ENCODE measurements around the gene NDUFA7.

The NDUFA7 gene

GRCh38 chr19:8307965-8308866 lies 13.0 kb downstream of the NDUFA7 start, which contains the start of gene CD320:
TSS of gene CD320 (minus strand) at chr19:8308358. CDS start at chr19:8308290, 68 bp downstream.
- no peaks in the 10 kb centered on the region; the same call in 1 of the 2 replicates for H3K36me3 ChIP-seq (ENCODE audit: insufficient read depth, low read length)
- TF ChIP-seq CTCF (conservative IDR thresholded peaks at IDR 0.05; ENCODE audit: low read length) = no peak
- no peak for TF ChIP-seq EZH2phosphoT487 (IDR thresholded peaks at IDR 0.05; ENCODE audit: borderline replicate concordance)
- peaks cover 51% of the 10 kb centered on the region for H3K79me2 ChIP-seq (ENCODE audit: insufficient read depth, low read length)

GRCh38 chr19:8307400-8307964 lies 13.7 kb downstream of the NDUFA7 start:
- no peaks in the 10 kb centered on the region for H3F3A ChIP-seq (ENCODE audit: low read depth)

More at GRCh38 chr19:8307965-8308866, 13.0 kb downstream of the NDUFA7 start, which contains the start of gene CD320:
- Histone ChIP-seq H3K9me2 (replicated peaks; ENCODE audit: low read depth, low read length) (no peaks in the 10 kb centered on the region), H3K9ac (ENCODE audit: low read depth, low read length, poor library complexity, severe bottlenecking) (peak within 1 kb of the TSS; percentile 83), H4K20me1 (ENCODE audit: insufficient read depth, low read length, poor library complexity, severe bottlenecking) (peaks cover 8% of the 10 kb centered on the region), H2AFZ (ENCODE audit: low read length) (peak within 1 kb of the TSS; percentile 83), H3F3A (ENCODE audit: low read depth) (no peaks in the 10 kb centered on the region), H3K27me3 (ENCODE audit: insufficient read depth, low read length, poor library complexity, severe bottlenecking) (no peaks in the 10 kb centered on the region), H3K9me3 (ENCODE audit: insufficient read depth, low read depth, low read length) (no peaks in the 10 kb centered on the region), H3K4me3 (ENCODE audit: low read length, poor library complexity, severe bottlenecking) (peak within 1 kb of the TSS; percentile 92), H3K4me1 (ENCODE audit: insufficient read depth, low read length, poor library complexity, severe bottlenecking) (peaks cover 20% of the 10 kb centered on the region), H3K4me2 (ENCODE audit: low read depth, low read length, poor library complexity, severe bottlenecking) (peak within 1 kb of the TSS; percentile 87)

More at GRCh38 chr19:8307400-8307964, 13.7 kb downstream of the NDUFA7 start:
- H3K27me3 ChIP-seq (ENCODE audit: insufficient read depth, low read length, poor library complexity, severe bottlenecking) = no peaks in the 10 kb centered on the region
- H3K4me3 ChIP-seq (ENCODE audit: low read length, poor library complexity, severe bottlenecking) = peak overlapping the region; percentile 92
- peaks cover 8% of the 10 kb centered on the region for H4K20me1 ChIP-seq (ENCODE audit: insufficient read depth, low read length, poor library complexity, severe bottlenecking)
- H3K9me3 ChIP-seq (ENCODE audit: insufficient read depth, low read depth, low read length) = no peaks in the 10 kb centered on the region
- peaks cover 4% of the 10 kb centered on the region; the same call in 1 of the 2 replicates for H3K36me3 ChIP-seq (ENCODE audit: insufficient read depth, low read length)
- peaks cover 51% of the 10 kb centered on the region for H3K79me2 ChIP-seq (ENCODE audit: insufficient read depth, low read length)
- H3K9me2 ChIP-seq (replicated peaks; ENCODE audit: low read depth, low read length) = no peaks in the 10 kb centered on the region
- H3K9ac ChIP-seq (ENCODE audit: low read depth, low read length, poor library complexity, severe bottlenecking) = peak overlapping the region; percentile 83
- peak overlapping the region; percentile 83 for H2AFZ ChIP-seq (ENCODE audit: low read length)
- H3K4me1 ChIP-seq (ENCODE audit: insufficient read depth, low read length, poor library complexity, severe bottlenecking) = peaks cover 20% of the 10 kb centered on the region
- no peak for TF ChIP-seq CTCF (conservative IDR thresholded peaks at IDR 0.05; ENCODE audit: low read length)
- TF ChIP-seq EZH2phosphoT487 (IDR thresholded peaks at IDR 0.05; ENCODE audit: borderline replicate concordance) = no peak
- peak overlapping the region; percentile 87 for H3K4me2 ChIP-seq (ENCODE audit: low read depth, low read length, poor library complexity, severe bottlenecking)

Data from Loucy (cell line).